ENCODE results near the gene LZTR1. TPM values are rescaled to one million over a fixed set of nuclear protein-coding genes. Genes with fewer than 3 reads are reported as not detected.

The LZTR1 gene
- total and polyA plus RNA-seq, 4 donors: 7.9 to 32.5 (median 13.2) TPM

DNA sequence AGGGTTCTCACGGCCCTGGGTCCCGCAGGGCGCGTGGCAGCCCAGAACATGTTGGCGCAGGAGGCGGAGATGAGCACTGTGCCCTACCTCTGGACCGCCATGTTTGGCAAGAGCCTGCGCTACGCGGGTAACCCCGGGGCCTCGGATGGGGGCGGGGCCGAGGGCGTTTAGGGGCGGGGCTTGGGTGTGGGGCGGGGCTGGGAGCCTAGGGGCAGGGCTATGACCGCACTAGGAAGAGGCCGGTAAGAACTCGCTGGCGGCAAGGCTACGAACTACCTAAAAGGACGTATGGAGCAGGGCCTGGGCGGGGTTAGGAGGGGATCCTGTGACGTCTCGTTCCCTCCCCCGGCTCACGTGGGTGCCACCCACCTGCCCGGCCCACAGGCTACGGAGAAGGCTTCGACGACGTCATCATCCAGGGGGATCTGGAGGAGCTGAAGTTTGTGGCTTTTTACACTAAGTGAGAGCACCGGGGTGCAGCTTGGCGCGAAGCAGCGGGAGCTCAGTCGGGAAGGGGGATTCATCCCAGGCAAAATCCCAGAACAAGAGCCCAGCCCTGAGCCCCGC is 2.8 kb upstream of the LZTR1 start:
- Histone ChIP-seq H3K4me1 (ENCODE audit: control insufficient read depth in 4 of 4, insufficient read depth in 4 of 4, low read length in 3 of 4) (peaks cover 7 to 36% (median 27%) of the 10 kb centered on the region in 4 donors), H3K36me3 (ENCODE audit: control insufficient read depth in 4 of 4, insufficient read depth in 3 of 4, low read depth in 1 of 4, low read length in 3 of 4) (peaks cover 0 to 2% (median 0%) of the 10 kb centered on the region in 4 donors), H3K9ac (ENCODE audit: low read depth in 1 of 2, low read length in 2 of 2) (peak overlapping the region in 1 of 2 donors; percentile 12), H3K27me3 (ENCODE audit: control insufficient read depth in 4 of 4, insufficient read depth in 4 of 4, low read length in 3 of 4) (no peaks in the 10 kb centered on the region), H3K4me3 (ENCODE audit: low read depth in 1 of 3, low read length in 3 of 3) (peak overlapping the region in 1 of 3 donors; percentile 23), H3K9me3 (ENCODE audit: control insufficient read depth in 4 of 4, low read length in 3 of 4) (no peaks in the 10 kb centered on the region), H3K27ac (ENCODE audit: low read depth in 1 of 2, low read length in 2 of 2) (no peak overlapping the region)
- TF ChIP-seq JUND (IDR thresholded peaks at IDR 0.05): no peak
- TF ChIP-seq, protein P1, sequence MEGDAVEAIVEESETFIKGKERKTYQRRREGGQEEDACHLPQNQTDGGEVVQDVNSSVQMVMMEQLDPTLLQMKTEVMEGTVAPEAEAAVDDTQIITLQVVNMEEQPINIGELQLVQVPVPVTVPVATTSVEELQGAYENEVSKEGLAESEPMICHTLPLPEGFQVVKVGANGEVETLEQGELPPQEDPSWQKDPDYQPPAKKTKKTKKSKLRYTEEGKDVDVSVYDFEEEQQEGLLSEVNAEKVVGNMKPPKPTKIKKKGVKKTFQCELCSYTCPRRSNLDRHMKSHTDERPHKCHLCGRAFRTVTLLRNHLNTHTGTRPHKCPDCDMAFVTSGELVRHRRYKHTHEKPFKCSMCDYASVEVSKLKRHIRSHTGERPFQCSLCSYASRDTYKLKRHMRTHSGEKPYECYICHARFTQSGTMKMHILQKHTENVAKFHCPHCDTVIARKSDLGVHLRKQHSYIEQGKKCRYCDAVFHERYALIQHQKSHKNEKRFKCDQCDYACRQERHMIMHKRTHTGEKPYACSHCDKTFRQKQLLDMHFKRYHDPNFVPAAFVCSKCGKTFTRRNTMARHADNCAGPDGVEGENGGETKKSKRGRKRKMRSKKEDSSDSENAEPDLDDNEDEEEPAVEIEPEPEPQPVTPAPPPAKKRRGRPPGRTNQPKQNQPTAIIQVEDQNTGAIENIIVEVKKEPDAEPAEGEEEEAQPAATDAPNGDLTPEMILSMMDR (IDR thresholded peaks at IDR 0.05; ENCODE audit: low read depth, low read length, missing input control): no peak
- TF ChIP-seq HNF4A (conservative IDR thresholded peaks at IDR 0.05): no peak
- TF ChIP-seq FOXA2 (IDR thresholded peaks at IDR 0.05): no peak
- TF ChIP-seq, protein P2, sequence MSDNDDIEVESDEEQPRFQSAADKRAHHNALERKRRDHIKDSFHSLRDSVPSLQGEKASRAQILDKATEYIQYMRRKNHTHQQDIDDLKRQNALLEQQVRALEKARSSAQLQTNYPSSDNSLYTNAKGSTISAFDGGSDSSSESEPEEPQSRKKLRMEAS (IDR thresholded peaks at IDR 0.05): no peak
- TF ChIP-seq GABPA (IDR thresholded peaks at IDR 0.05 in 1 of 2, conservative IDR thresholded peaks at IDR 0.05 in 1 of 2): no peak
- TF ChIP-seq FOXA1 (IDR thresholded peaks at IDR 0.05): no peak
- TF ChIP-seq, protein P3, sequence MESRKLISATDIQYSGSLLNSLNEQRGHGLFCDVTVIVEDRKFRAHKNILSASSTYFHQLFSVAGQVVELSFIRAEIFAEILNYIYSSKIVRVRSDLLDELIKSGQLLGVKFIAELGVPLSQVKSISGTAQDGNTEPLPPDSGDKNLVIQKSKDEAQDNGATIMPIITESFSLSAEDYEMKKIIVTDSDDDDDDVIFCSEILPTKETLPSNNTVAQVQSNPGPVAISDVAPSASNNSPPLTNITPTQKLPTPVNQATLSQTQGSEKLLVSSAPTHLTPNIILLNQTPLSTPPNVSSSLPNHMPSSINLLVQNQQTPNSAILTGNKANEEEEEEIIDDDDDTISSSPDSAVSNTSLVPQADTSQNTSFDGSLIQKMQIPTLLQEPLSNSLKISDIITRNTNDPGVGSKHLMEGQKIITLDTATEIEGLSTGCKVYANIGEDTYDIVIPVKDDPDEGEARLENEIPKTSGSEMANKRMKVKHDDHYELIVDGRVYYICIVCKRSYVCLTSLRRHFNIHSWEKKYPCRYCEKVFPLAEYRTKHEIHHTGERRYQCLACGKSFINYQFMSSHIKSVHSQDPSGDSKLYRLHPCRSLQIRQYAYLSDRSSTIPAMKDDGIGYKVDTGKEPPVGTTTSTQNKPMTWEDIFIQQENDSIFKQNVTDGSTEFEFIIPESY (IDR thresholded peaks at IDR 0.05): no peak
- TF ChIP-seq NR2F2 (IDR thresholded peaks at IDR 0.05): no peak
- no peak for TF ChIP-seq EGR1 (IDR thresholded peaks at IDR 0.05; ENCODE audit: low read depth in 2 of 2)
- no peak for TF ChIP-seq RXRA (IDR thresholded peaks at IDR 0.05)
- TF ChIP-seq YY1 (IDR thresholded peaks at IDR 0.05): no peak
- TF ChIP-seq, protein P4, sequence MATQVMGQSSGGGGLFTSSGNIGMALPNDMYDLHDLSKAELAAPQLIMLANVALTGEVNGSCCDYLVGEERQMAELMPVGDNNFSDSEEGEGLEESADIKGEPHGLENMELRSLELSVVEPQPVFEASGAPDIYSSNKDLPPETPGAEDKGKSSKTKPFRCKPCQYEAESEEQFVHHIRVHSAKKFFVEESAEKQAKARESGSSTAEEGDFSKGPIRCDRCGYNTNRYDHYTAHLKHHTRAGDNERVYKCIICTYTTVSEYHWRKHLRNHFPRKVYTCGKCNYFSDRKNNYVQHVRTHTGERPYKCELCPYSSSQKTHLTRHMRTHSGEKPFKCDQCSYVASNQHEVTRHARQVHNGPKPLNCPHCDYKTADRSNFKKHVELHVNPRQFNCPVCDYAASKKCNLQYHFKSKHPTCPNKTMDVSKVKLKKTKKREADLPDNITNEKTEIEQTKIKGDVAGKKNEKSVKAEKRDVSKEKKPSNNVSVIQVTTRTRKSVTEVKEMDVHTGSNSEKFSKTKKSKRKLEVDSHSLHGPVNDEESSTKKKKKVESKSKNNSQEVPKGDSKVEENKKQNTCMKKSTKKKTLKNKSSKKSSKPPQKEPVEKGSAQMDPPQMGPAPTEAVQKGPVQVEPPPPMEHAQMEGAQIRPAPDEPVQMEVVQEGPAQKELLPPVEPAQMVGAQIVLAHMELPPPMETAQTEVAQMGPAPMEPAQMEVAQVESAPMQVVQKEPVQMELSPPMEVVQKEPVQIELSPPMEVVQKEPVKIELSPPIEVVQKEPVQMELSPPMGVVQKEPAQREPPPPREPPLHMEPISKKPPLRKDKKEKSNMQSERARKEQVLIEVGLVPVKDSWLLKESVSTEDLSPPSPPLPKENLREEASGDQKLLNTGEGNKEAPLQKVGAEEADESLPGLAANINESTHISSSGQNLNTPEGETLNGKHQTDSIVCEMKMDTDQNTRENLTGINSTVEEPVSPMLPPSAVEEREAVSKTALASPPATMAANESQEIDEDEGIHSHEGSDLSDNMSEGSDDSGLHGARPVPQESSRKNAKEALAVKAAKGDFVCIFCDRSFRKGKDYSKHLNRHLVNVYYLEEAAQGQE (IDR thresholded peaks at IDR 0.05): no peak
- DNase-seq (ENCODE audit: low spot score): peak; percentile 79
- 20% methylated on average over 39 of the region's 39 CpGs for WGBS

DNA sequence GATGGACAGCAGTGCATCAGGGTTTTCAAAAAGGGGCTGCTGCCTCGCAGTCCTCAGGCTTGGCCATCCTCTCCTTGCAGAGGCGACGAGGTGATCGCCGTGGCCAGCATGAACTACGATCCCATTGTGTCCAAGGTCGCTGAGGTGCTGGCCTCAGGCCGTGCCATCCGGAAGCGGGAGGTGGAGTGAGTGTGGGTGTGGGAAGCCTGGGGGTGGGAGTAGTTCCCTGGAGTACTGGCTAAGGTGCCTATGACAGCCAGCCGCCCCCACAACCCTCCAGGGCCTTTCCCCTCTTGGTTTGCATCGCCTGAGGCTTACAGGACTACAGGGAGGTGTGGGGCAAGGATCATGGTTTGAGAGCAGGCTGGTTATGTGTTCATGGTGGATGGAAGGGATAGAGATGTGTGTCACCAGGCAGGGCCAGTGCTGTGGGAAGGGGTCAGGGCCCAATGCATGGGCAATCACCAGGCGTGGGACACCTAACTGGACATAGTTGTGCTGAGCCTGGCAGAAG is 2.1 kb upstream of the LZTR1 start:
- WGBS: 34% methylated on average over 13 of the region's 13 CpGs
- H3K4me1 ChIP-seq (ENCODE audit: control insufficient read depth in 4 of 4, insufficient read depth in 4 of 4, low read length in 3 of 4): peaks cover 7 to 36% (median 27%) of the 10 kb centered on the region in 4 donors
- DNase-seq (ENCODE audit: low spot score): no peak
- TF ChIP-seq HNF4A (conservative IDR thresholded peaks at IDR 0.05) (peak; percentile 30 to 41), YY1 (IDR thresholded peaks at IDR 0.05) (no peak), TAF1 (conservative IDR thresholded peaks at IDR 0.05) (no peak), JUND (IDR thresholded peaks at IDR 0.05) (no peak), RXRA (IDR thresholded peaks at IDR 0.05) (peak in 1 of 2 donors; percentile 36), FOXA2 (IDR thresholded peaks at IDR 0.05) (no peak)
- peaks cover 0 to 2% (median 0%) of the 10 kb centered on the region in 4 donors for H3K36me3 ChIP-seq (ENCODE audit: control insufficient read depth in 4 of 4, insufficient read depth in 3 of 4, low read depth in 1 of 4, low read length in 3 of 4)
- peak overlapping the region in 1 of 3 donors; percentile 23 for H3K4me3 ChIP-seq (ENCODE audit: low read depth in 1 of 3, low read length in 3 of 3)
- H3K9me3 ChIP-seq (ENCODE audit: control insufficient read depth in 4 of 4, low read length in 3 of 4): no peaks in the 10 kb centered on the region
- no peaks in the 10 kb centered on the region for H3K27me3 ChIP-seq (ENCODE audit: control insufficient read depth in 4 of 4, insufficient read depth in 4 of 4, low read length in 3 of 4)
- H3K9ac ChIP-seq (ENCODE audit: low read depth in 1 of 2, low read length in 2 of 2): no peak overlapping the region
- H3K27ac ChIP-seq (ENCODE audit: low read depth in 1 of 2, low read length in 2 of 2): no peak overlapping the region

All from liver (tissue), 9 donors.